Measurements from ENCODE around the gene MDGA2.

- TF ChIP-seq, protein P1, sequence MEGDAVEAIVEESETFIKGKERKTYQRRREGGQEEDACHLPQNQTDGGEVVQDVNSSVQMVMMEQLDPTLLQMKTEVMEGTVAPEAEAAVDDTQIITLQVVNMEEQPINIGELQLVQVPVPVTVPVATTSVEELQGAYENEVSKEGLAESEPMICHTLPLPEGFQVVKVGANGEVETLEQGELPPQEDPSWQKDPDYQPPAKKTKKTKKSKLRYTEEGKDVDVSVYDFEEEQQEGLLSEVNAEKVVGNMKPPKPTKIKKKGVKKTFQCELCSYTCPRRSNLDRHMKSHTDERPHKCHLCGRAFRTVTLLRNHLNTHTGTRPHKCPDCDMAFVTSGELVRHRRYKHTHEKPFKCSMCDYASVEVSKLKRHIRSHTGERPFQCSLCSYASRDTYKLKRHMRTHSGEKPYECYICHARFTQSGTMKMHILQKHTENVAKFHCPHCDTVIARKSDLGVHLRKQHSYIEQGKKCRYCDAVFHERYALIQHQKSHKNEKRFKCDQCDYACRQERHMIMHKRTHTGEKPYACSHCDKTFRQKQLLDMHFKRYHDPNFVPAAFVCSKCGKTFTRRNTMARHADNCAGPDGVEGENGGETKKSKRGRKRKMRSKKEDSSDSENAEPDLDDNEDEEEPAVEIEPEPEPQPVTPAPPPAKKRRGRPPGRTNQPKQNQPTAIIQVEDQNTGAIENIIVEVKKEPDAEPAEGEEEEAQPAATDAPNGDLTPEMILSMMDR (IDR thresholded peaks at IDR 0.05) = no peak
- TF ChIP-seq POLR2A (IDR thresholded peaks at IDR 0.05) = no peak
Measured at GRCh38 chr14:47678993-47679392, 3.6 kb upstream of the MDGA2 start.

All from right lobe of liver (tissue), 4 donors.